ENCODE results near the gene DAAM1.

DNA sequence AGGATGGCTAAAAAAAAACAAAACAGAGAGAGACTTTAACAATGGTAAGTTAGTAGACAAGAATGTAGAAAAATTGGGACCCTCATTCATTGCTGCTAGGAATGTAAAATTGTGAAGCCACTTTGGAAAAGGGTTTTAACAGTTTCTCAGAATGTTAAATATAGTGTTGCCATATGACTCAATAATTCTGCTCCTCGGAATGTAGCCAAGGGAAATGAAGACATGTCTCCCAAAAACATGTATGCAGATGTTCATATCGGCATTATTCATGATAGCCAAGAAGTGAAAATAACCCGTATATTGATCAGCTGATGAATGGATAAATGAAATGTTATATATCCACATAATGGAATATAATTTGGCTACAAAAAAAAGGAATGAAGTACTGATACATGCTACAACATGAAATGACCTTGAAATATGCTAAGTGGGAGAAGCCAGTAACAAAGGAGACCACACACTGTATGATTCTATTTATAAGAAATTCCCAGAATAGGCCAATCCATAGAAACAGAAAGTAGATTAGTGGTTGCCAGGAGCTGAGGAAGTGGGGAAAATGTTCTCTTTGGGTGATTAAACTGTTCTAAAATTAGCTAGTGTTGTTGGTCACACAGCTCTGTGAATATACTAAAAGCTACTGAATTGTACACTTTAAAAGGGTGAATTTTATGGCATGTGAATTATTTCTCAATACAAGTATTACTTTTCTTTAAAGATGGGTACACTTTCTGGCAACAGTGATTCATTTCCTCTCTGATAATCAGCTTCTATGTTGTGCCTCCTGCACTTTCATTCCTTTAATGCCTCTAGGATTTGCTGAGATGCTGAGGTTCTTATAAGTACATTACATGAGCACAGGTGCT is 132.5 kb downstream of the DAAM1 start:
- TF ChIP-seq, protein P1, sequence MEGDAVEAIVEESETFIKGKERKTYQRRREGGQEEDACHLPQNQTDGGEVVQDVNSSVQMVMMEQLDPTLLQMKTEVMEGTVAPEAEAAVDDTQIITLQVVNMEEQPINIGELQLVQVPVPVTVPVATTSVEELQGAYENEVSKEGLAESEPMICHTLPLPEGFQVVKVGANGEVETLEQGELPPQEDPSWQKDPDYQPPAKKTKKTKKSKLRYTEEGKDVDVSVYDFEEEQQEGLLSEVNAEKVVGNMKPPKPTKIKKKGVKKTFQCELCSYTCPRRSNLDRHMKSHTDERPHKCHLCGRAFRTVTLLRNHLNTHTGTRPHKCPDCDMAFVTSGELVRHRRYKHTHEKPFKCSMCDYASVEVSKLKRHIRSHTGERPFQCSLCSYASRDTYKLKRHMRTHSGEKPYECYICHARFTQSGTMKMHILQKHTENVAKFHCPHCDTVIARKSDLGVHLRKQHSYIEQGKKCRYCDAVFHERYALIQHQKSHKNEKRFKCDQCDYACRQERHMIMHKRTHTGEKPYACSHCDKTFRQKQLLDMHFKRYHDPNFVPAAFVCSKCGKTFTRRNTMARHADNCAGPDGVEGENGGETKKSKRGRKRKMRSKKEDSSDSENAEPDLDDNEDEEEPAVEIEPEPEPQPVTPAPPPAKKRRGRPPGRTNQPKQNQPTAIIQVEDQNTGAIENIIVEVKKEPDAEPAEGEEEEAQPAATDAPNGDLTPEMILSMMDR (conservative IDR thresholded peaks at IDR 0.05; ENCODE audit: low read length): no peak
- no peak for TF ChIP-seq EZH2phosphoT487 (IDR thresholded peaks at IDR 0.05; ENCODE audit: borderline replicate concordance, low read depth, low read length)

Data from OCI-LY7 (cell line).